Measurements from ENCODE around the gene BAMBI. TPM values are rescaled to one million over a fixed set of nuclear protein-coding genes. Genes with fewer than 3 reads are reported as not detected.

Gene BAMBI
- total and polyA plus RNA-seq, 2 of the 8 experiments (the other 6 are each of a cell fraction or from before 2014, with no cell fraction given) = 5.6 to 26.4 TPM

GRCh38 chr10:28664369-28664740, 13.0 kb upstream of the BAMBI start:
- Histone ChIP-seq H3K23me2 (ENCODE audit: low read depth, low read length) (peaks cover 9% of the 10 kb centered on the region; the same call in 1 of the 2 replicates), H4K8ac (ENCODE audit: extremely low read depth, insufficient read depth, low read length) (no peak overlapping the region), H3K23ac (ENCODE audit: insufficient read length) (no peak overlapping the region), H3K9me3 (ENCODE audit: insufficient read depth in 2 of 2, low read depth in 1 of 2, low read length in 1 of 2) (no peaks in the 10 kb centered on the region), H3K4me1 (replicated peaks in 1 of 4; ENCODE audit: control insufficient read depth in 3 of 4, insufficient read depth in 4 of 4, low read length in 3 of 4) (no peaks in the 10 kb centered on the region; a peak in 1 of 7 replicates), H4K5ac (ENCODE audit: insufficient read length, low read depth, low read length) (no peak overlapping the region), H3K4me2 (ENCODE audit: insufficient read depth in 1 of 2, low read depth in 2 of 2, low read length in 2 of 2) (no peak overlapping the region), H3K4me3 (ENCODE audit: extremely low read depth in 1 of 4, insufficient read depth in 2 of 4, low read depth in 3 of 4, low read length in 4 of 4) (no peak overlapping the region), H3K14ac (ENCODE audit: insufficient read length) (no peak overlapping the region), H2AK5ac (ENCODE audit: low read depth, low read length) (no peak overlapping the region), H3K79me2 (ENCODE audit: control insufficient read depth in 1 of 2, insufficient read depth in 2 of 2, low read length in 2 of 2) (no peaks in the 10 kb centered on the region), H3K27ac (ENCODE audit: low read depth, low read length) (no peak overlapping the region), H3K27me3 (replicated peaks in 1 of 4; ENCODE audit: control insufficient read depth in 3 of 4, extremely low read depth in 1 of 4, insufficient read depth in 3 of 4, low read length in 3 of 4) (peaks cover 1 to 22% (median 14%) of the 10 kb centered on the region in 4 experiments; a peak in 6 of 7 replicates), H2BK20ac (ENCODE audit: low read length) (no peak overlapping the region), H2BK15ac (ENCODE audit: low read length) (no peak overlapping the region), H3K18ac (ENCODE audit: extremely low read depth, low read length) (no peak overlapping the region), H4K20me1 (replicated peaks in 1 of 2; ENCODE audit: control insufficient read depth in 1 of 2, insufficient read depth in 2 of 2, low read length in 2 of 2) (no peaks in the 10 kb centered on the region), H3K36me3 (ENCODE audit: control insufficient read depth in 2 of 4, insufficient read depth in 4 of 4, low read length in 3 of 4) (no peaks in the 10 kb centered on the region), H3K79me1 (ENCODE audit: low read depth, low read length) (no peaks in the 10 kb centered on the region), H2BK120ac (replicated peaks; ENCODE audit: low read depth, low read length) (no peak overlapping the region), H4K91ac (replicated peaks; ENCODE audit: insufficient read length, low read length) (no peak overlapping the region), H2BK5ac (ENCODE audit: low read depth, low read length) (no peak overlapping the region), H2BK12ac (ENCODE audit: low read depth, low read length) (no peak overlapping the region; the same call in 1 of the 2 replicates), H3K56ac (replicated peaks; ENCODE audit: insufficient read length, low read depth, low read length) (no peak overlapping the region), H2AFZ (ENCODE audit: low read length) (no peak overlapping the region), H3K9ac (replicated peaks in 1 of 4; ENCODE audit: extremely low read depth in 1 of 4, low read depth in 3 of 4, low read length in 3 of 4) (no peak overlapping the region), H3K4ac (replicated peaks; ENCODE audit: insufficient read length, low read depth, low read length) (no peak overlapping the region)
- FAIRE-seq = no peak
- POLR2A ChIA-PET (ENCODE audit: partially characterized antibody) = no interaction called here
- DNase-seq (ENCODE audit: low read depth in 1 of 2, low spot score in 2 of 2) = no peak
- CTCF ChIA-PET (ENCODE audit: partially characterized antibody) = interaction anchor here (0.6 to 6.6 kb wide), 51 partner anchors 8 to 765 kb away, joined by 3 to 73 read pairs (median 4); no protein-coding TSS in a partner anchor
- WGBS, 2 experiments (ENCODE audit: extremely low coverage in 1 of 2, insufficient coverage in 1 of 2, insufficient read length in 1 of 2, insufficient replicate concordance in 2 of 2, low coverage in 1 of 2, low lambda C conversion rate in 2 of 2, missing lambda C conversion rate in 1 of 2) = 81% methylated on average over 6 of the region's 6 CpGs; no CpG with 5 or more reads in 1 of the 2 experiments
- TF ChIP-seq SP1 (IDR thresholded peaks at IDR 0.05; ENCODE audit: low read depth, low read length) = no peak
- TF ChIP-seq ZNF274 (IDR thresholded peaks at IDR 0.05; ENCODE audit: borderline replicate concordance, extremely low read depth, low read length) = no peak
- no peak for TF ChIP-seq SIRT6 (IDR thresholded peaks at IDR 0.05; ENCODE audit: low read length)
- TF ChIP-seq CREB1 (IDR thresholded peaks at IDR 0.05) = no peak
- TF ChIP-seq, protein P1, sequence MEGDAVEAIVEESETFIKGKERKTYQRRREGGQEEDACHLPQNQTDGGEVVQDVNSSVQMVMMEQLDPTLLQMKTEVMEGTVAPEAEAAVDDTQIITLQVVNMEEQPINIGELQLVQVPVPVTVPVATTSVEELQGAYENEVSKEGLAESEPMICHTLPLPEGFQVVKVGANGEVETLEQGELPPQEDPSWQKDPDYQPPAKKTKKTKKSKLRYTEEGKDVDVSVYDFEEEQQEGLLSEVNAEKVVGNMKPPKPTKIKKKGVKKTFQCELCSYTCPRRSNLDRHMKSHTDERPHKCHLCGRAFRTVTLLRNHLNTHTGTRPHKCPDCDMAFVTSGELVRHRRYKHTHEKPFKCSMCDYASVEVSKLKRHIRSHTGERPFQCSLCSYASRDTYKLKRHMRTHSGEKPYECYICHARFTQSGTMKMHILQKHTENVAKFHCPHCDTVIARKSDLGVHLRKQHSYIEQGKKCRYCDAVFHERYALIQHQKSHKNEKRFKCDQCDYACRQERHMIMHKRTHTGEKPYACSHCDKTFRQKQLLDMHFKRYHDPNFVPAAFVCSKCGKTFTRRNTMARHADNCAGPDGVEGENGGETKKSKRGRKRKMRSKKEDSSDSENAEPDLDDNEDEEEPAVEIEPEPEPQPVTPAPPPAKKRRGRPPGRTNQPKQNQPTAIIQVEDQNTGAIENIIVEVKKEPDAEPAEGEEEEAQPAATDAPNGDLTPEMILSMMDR (IDR thresholded peaks at IDR 0.05; ENCODE audit: control extremely low read depth in 1 of 3, insufficient read depth in 1 of 3, low read depth in 1 of 3, low read length in 3 of 3) = no peak
- TF ChIP-seq TEAD4 (IDR thresholded peaks at IDR 0.05; ENCODE audit: low read depth, low read length) = no peak
- TF ChIP-seq KDM5A (IDR thresholded peaks at IDR 0.05; ENCODE audit: low read length) = no peak
- no peak for TF ChIP-seq CEBPB (IDR thresholded peaks at IDR 0.05; ENCODE audit: low read depth, low read length)
- no peak for TF ChIP-seq KDM4A (IDR thresholded peaks at IDR 0.05; ENCODE audit: low read depth, low read length, severe bottlenecking)
- TF ChIP-seq POLR2A (IDR thresholded peaks at IDR 0.05; ENCODE audit: control extremely low read depth in 1 of 2, low read depth in 2 of 2, low read length in 2 of 2) = no peak
- no peak for TF ChIP-seq NRF1 (IDR thresholded peaks at IDR 0.05; ENCODE audit: low read depth, low read length)
- TF ChIP-seq SP2 (IDR thresholded peaks at IDR 0.05; ENCODE audit: low read length) = no peak
- TF ChIP-seq KDM1A (IDR thresholded peaks at IDR 0.05; ENCODE audit: borderline replicate concordance, low read length) = no peak

Data from H1 (cell line).